Measurements from ENCODE around the gene SPTBN1.

SPTBN1 gene

GRCh38 chr2:54574107-54574859 is 118.2 kb downstream of the SPTBN1 start:
- TF ChIP-seq CTCF (IDR thresholded peaks at IDR 0.05) = no peak

GRCh38 chr2:54574860-54575247 is 118.7 kb downstream of the SPTBN1 start:
- no peak for TF ChIP-seq CTCF (IDR thresholded peaks at IDR 0.05)

- TF ChIP-seq CTCF (IDR thresholded peaks at IDR 0.05) = no peak
Measured at GRCh38 chr2:54575379-54575888, 119.3 kb downstream of the SPTBN1 start.

DNA sequence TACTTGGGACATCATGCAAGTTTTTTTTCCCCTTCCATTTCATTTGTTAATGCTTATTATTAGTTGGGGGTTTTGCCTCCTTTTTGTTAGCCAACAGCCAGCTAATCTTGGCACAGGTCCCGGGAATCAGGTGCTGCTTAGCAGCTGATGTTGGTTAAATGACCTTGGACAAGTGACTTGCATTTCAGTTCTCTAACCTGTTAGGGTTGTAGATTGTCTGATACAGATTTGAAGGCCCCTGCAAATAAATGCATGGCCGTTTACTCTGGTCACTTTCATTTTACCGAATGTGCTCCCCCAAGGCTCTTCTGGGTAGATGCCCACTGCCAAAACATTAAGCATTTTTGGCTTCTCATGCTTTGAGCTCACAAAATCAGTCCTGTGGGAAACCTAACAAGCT is 120.9 kb downstream of the SPTBN1 start:
- TF ChIP-seq CTCF (IDR thresholded peaks at IDR 0.05) = no peak

GRCh38 chr2:54577944-54578647 is 122.0 kb downstream of the SPTBN1 start:
- no peak for TF ChIP-seq CTCF (IDR thresholded peaks at IDR 0.05)

DNA sequence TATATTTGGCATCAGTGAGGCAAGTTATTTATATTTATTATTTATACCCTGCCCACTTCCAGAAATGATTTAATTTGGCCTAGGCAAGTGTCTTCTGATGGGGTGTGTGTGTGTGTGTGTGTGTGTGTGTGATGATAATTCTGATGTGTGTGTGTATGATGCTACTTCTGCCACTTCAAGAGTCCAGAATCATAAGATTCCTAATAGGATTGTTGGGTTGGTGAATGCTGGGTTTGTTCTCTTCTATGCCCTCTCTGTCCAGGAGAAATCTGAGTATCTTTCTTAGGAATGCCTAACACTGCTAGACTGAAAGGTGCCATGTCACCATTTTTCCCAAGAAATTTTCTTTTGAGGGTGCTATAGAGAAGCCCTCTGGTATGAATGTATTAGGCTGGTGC is 122.5 kb downstream of the SPTBN1 start:
- no peak for TF ChIP-seq CTCF (IDR thresholded peaks at IDR 0.05)

- no peak for TF ChIP-seq CTCF (IDR thresholded peaks at IDR 0.05)
Measured at GRCh38 chr2:54579061-54579681, 123.0 kb downstream of the SPTBN1 start.
